ENCODE measurements around the gene PLEKHS1.

The PLEKHS1 gene

GRCh38 chr10:113733635-113734034 lies 17.8 kb upstream of the PLEKHS1 start:
- Histone ChIP-seq H3K4ac (ENCODE audit: low read depth, low read length) (no peak overlapping the region), H3K79me1 (ENCODE audit: low read length) (no peaks in the 10 kb centered on the region), H2BK15ac (replicated peaks; ENCODE audit: low read depth) (no peak overlapping the region), H3K4me2 (ENCODE audit: low read length) (no peak overlapping the region), H3K56ac (ENCODE audit: low read length) (no peak overlapping the region), H3K23ac (ENCODE audit: low read length) (no peak overlapping the region), H3K36me3 (ENCODE audit: control insufficient read depth, insufficient read depth, low read length) (no peaks in the 10 kb centered on the region), H3K9ac (ENCODE audit: low read length) (no peak overlapping the region), H2BK5ac (ENCODE audit: low read length) (no peak overlapping the region), H4K5ac (ENCODE audit: low read length) (no peak overlapping the region), H3K18ac (ENCODE audit: low read length) (no peak overlapping the region), H4K8ac (ENCODE audit: low read depth, low read length) (no peak overlapping the region), H2BK120ac (ENCODE audit: low read depth, low read length) (no peak overlapping the region), H3K4me1 (ENCODE audit: control insufficient read depth, low read depth, low read length) (no peaks in the 10 kb centered on the region), H3K79me2 (ENCODE audit: control insufficient read depth, insufficient read depth, low read length) (no peaks in the 10 kb centered on the region), H3K27ac (ENCODE audit: low read depth, low read length) (no peak overlapping the region), H3K4me3 (ENCODE audit: low read length) (no peak overlapping the region), H3K27me3 (ENCODE audit: insufficient read depth, low read length, poor library complexity) (no peaks in the 10 kb centered on the region), H2AK5ac (ENCODE audit: low read length) (no peak overlapping the region)
- no CpG with 5 or more reads among the region's 4 CpGs for WGBS (ENCODE audit: extremely low coverage, insufficient coverage, low lambda C conversion rate)
- DNase-seq: no peak

- Histone ChIP-seq H3K36me3 (ENCODE audit: control insufficient read depth, insufficient read depth, low read length) (no peaks in the 10 kb centered on the region), H3K4me1 (ENCODE audit: control insufficient read depth, low read depth, low read length) (no peaks in the 10 kb centered on the region), H3K23ac (ENCODE audit: low read length) (no peak overlapping the region), H2BK5ac (ENCODE audit: low read length) (no peak overlapping the region), H3K18ac (ENCODE audit: low read length) (no peak overlapping the region), H3K9ac (ENCODE audit: low read length) (no peak overlapping the region), H2AK5ac (ENCODE audit: low read length) (no peak overlapping the region), H3K4ac (ENCODE audit: low read depth, low read length) (no peak overlapping the region), H3K79me1 (ENCODE audit: low read length) (no peaks in the 10 kb centered on the region), H3K4me3 (ENCODE audit: low read length) (no peak overlapping the region), H3K79me2 (ENCODE audit: control insufficient read depth, insufficient read depth, low read length) (no peaks in the 10 kb centered on the region), H3K4me2 (ENCODE audit: low read length) (no peak overlapping the region), H4K5ac (ENCODE audit: low read length) (no peak overlapping the region), H2BK120ac (ENCODE audit: low read depth, low read length) (no peak overlapping the region), H3K27me3 (ENCODE audit: insufficient read depth, low read length, poor library complexity) (no peaks in the 10 kb centered on the region), H3K27ac (ENCODE audit: low read depth, low read length) (no peak overlapping the region), H2BK15ac (replicated peaks; ENCODE audit: low read depth) (no peak overlapping the region), H4K8ac (ENCODE audit: low read depth, low read length) (no peak overlapping the region), H3K56ac (ENCODE audit: low read length) (no peak overlapping the region)
- WGBS (ENCODE audit: extremely low coverage, insufficient coverage, low lambda C conversion rate): no CpG with 5 or more reads among the region's 2 CpGs
- DNase-seq: peak; percentile 22
Observed at GRCh38 chr10:113735913-113736312, 15.6 kb upstream of the PLEKHS1 start.

GRCh38 chr10:113736576-113736975 lies 14.9 kb upstream of the PLEKHS1 start:
- WGBS (ENCODE audit: extremely low coverage, insufficient coverage, low lambda C conversion rate): no CpG with 5 or more reads among the region's 1 CpG
- Histone ChIP-seq H3K9ac (ENCODE audit: low read length) (no peak overlapping the region), H3K36me3 (ENCODE audit: control insufficient read depth, insufficient read depth, low read length) (no peaks in the 10 kb centered on the region), H2BK15ac (replicated peaks; ENCODE audit: low read depth) (no peak overlapping the region), H3K56ac (ENCODE audit: low read length) (no peak overlapping the region), H3K4ac (ENCODE audit: low read depth, low read length) (no peak overlapping the region), H2AK5ac (ENCODE audit: low read length) (no peak overlapping the region), H4K5ac (ENCODE audit: low read length) (no peak overlapping the region), H3K4me1 (ENCODE audit: control insufficient read depth, low read depth, low read length) (no peaks in the 10 kb centered on the region), H3K18ac (ENCODE audit: low read length) (no peak overlapping the region), H2BK5ac (ENCODE audit: low read length) (no peak overlapping the region), H4K8ac (ENCODE audit: low read depth, low read length) (no peak overlapping the region), H3K4me2 (ENCODE audit: low read length) (no peak overlapping the region), H3K27me3 (ENCODE audit: insufficient read depth, low read length, poor library complexity) (no peaks in the 10 kb centered on the region), H3K79me2 (ENCODE audit: control insufficient read depth, insufficient read depth, low read length) (no peaks in the 10 kb centered on the region), H3K4me3 (ENCODE audit: low read length) (no peak overlapping the region), H3K79me1 (ENCODE audit: low read length) (no peaks in the 10 kb centered on the region), H3K23ac (ENCODE audit: low read length) (no peak overlapping the region), H3K27ac (ENCODE audit: low read depth, low read length) (no peak overlapping the region), H2BK120ac (ENCODE audit: low read depth, low read length) (no peak overlapping the region)
- no peak for DNase-seq

- no peak overlapping the region for H2BK120ac ChIP-seq (ENCODE audit: low read depth, low read length)
- H3K27me3 ChIP-seq (ENCODE audit: insufficient read depth, low read length, poor library complexity): no peaks in the 10 kb centered on the region
- no peak overlapping the region for H3K4ac ChIP-seq (ENCODE audit: low read depth, low read length)
- WGBS (ENCODE audit: extremely low coverage, insufficient coverage, low lambda C conversion rate): no CpG with 5 or more reads among the region's 4 CpGs
- H4K8ac ChIP-seq (ENCODE audit: low read depth, low read length): no peak overlapping the region
- no peaks in the 10 kb centered on the region for H3K36me3 ChIP-seq (ENCODE audit: control insufficient read depth, insufficient read depth, low read length)
- H3K9ac ChIP-seq (ENCODE audit: low read length): no peak overlapping the region
- no peak overlapping the region for H3K4me3 ChIP-seq (ENCODE audit: low read length)
- H2BK5ac ChIP-seq (ENCODE audit: low read length): no peak overlapping the region
- no peak overlapping the region for H2AK5ac ChIP-seq (ENCODE audit: low read length)
- DNase-seq: no peak
- no peak overlapping the region for H4K5ac ChIP-seq (ENCODE audit: low read length)
- no peaks in the 10 kb centered on the region for H3K79me1 ChIP-seq (ENCODE audit: low read length)
- no peak overlapping the region for H3K4me2 ChIP-seq (ENCODE audit: low read length)
- H3K23ac ChIP-seq (ENCODE audit: low read length): no peak overlapping the region
- H3K79me2 ChIP-seq (ENCODE audit: control insufficient read depth, insufficient read depth, low read length): no peaks in the 10 kb centered on the region
- no peak overlapping the region for H3K18ac ChIP-seq (ENCODE audit: low read length)
- H2BK15ac ChIP-seq (replicated peaks; ENCODE audit: low read depth): no peak overlapping the region
- no peak overlapping the region for H3K27ac ChIP-seq (ENCODE audit: low read depth, low read length)
- H3K4me1 ChIP-seq (ENCODE audit: control insufficient read depth, low read depth, low read length): no peaks in the 10 kb centered on the region
- no peak overlapping the region for H3K56ac ChIP-seq (ENCODE audit: low read length)
Observed at GRCh38 chr10:113739031-113739430, 12.5 kb upstream of the PLEKHS1 start.

GRCh38 chr10:113739577-113739976 lies 11.9 kb upstream of the PLEKHS1 start:
- Histone ChIP-seq H2BK5ac (ENCODE audit: low read length) (no peak overlapping the region), H3K36me3 (ENCODE audit: control insufficient read depth, insufficient read depth, low read length) (no peaks in the 10 kb centered on the region), H3K56ac (ENCODE audit: low read length) (no peak overlapping the region), H3K4me1 (ENCODE audit: control insufficient read depth, low read depth, low read length) (no peaks in the 10 kb centered on the region), H2BK15ac (replicated peaks; ENCODE audit: low read depth) (no peak overlapping the region), H4K8ac (ENCODE audit: low read depth, low read length) (no peak overlapping the region), H3K18ac (ENCODE audit: low read length) (no peak overlapping the region), H3K79me1 (ENCODE audit: low read length) (no peaks in the 10 kb centered on the region), H3K79me2 (ENCODE audit: control insufficient read depth, insufficient read depth, low read length) (no peaks in the 10 kb centered on the region), H3K9ac (ENCODE audit: low read length) (no peak overlapping the region), H3K4me2 (ENCODE audit: low read length) (no peak overlapping the region), H3K27ac (ENCODE audit: low read depth, low read length) (no peak overlapping the region), H3K4me3 (ENCODE audit: low read length) (no peak overlapping the region), H2AK5ac (ENCODE audit: low read length) (no peak overlapping the region), H3K4ac (ENCODE audit: low read depth, low read length) (no peak overlapping the region), H3K23ac (ENCODE audit: low read length) (no peak overlapping the region), H3K27me3 (ENCODE audit: insufficient read depth, low read length, poor library complexity) (no peaks in the 10 kb centered on the region), H2BK120ac (ENCODE audit: low read depth, low read length) (no peak overlapping the region), H4K5ac (ENCODE audit: low read length) (no peak overlapping the region)
- WGBS (ENCODE audit: extremely low coverage, insufficient coverage, low lambda C conversion rate): no CpG with 5 or more reads among the region's 3 CpGs
- DNase-seq: no peak

GRCh38 chr10:113740850-113741249 lies 10.6 kb upstream of the PLEKHS1 start:
- no peak overlapping the region for H3K9ac ChIP-seq (ENCODE audit: low read length)
- no peak overlapping the region for H4K8ac ChIP-seq (ENCODE audit: low read depth, low read length)
- no peak overlapping the region for H2AK5ac ChIP-seq (ENCODE audit: low read length)

More at GRCh38 chr10:113740850-113741249, 10.6 kb upstream of the PLEKHS1 start:
- Histone ChIP-seq H3K4ac (ENCODE audit: low read depth, low read length) (no peak overlapping the region), H3K18ac (ENCODE audit: low read length) (no peak overlapping the region), H3K36me3 (ENCODE audit: control insufficient read depth, insufficient read depth, low read length) (no peaks in the 10 kb centered on the region), H3K4me1 (ENCODE audit: control insufficient read depth, low read depth, low read length) (peaks cover under 1% of the 10 kb centered on the region), H3K4me2 (ENCODE audit: low read length) (no peak overlapping the region), H3K23ac (ENCODE audit: low read length) (no peak overlapping the region), H3K27me3 (ENCODE audit: insufficient read depth, low read length, poor library complexity) (no peaks in the 10 kb centered on the region), H4K5ac (ENCODE audit: low read length) (no peak overlapping the region), H3K79me2 (ENCODE audit: control insufficient read depth, insufficient read depth, low read length) (no peaks in the 10 kb centered on the region), H3K79me1 (ENCODE audit: low read length) (no peaks in the 10 kb centered on the region), H3K4me3 (ENCODE audit: low read length) (no peak overlapping the region), H2BK120ac (ENCODE audit: low read depth, low read length) (no peak overlapping the region), H2BK5ac (ENCODE audit: low read length) (no peak overlapping the region), H3K27ac (ENCODE audit: low read depth, low read length) (no peak overlapping the region), H3K56ac (ENCODE audit: low read length) (no peak overlapping the region), H2BK15ac (replicated peaks; ENCODE audit: low read depth) (no peak overlapping the region)
- no CpG with 5 or more reads among the region's 3 CpGs for WGBS (ENCODE audit: extremely low coverage, insufficient coverage, low lambda C conversion rate)
- no peak for DNase-seq

Data from mesendoderm (in vitro differentiated cells).